Skin of body (tissue), 2 donors: ENCODE data around the gene SLC35B1. TPM values are rescaled to one million over a fixed set of nuclear protein-coding genes. Genes with fewer than 3 reads are reported as not detected.

Experiments used
- DNase-seq: peaks from one replicate; lab custom pipeline; 2025; lab: John Stamatoyannopoulos, UW
- total RNA-seq: library from RNA; depleted of rRNA; stranded (reverse); fragments of >200 nt; gene quantifications from one replicate; pipeline ENCODE4 v1.2.3, GENCODE V29; 2014

Gene SLC35B1
- total RNA-seq, 1 donor from 2014 or later: 33.5 TPM

DNA sequence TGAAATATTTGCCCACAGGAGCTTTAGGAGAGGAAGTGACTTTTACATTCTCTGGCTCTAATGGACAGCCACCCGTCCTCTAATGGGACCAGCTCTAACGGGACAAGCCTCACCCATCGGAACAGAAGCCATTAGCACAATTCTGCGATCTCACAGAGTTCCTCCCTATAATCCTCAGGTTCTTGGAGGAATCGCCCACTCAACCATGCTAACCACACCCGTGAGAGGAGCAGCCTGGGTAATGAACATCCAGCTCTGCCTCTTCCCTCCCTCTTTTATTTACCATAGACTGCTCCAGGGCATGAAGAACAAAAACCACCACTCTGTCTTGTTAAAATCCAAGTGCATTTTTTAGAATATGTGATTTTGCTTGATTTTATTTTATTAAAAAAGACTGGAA is 6.8 kb downstream of the SLC35B1 start:
- DNase-seq: no peak

DNA sequence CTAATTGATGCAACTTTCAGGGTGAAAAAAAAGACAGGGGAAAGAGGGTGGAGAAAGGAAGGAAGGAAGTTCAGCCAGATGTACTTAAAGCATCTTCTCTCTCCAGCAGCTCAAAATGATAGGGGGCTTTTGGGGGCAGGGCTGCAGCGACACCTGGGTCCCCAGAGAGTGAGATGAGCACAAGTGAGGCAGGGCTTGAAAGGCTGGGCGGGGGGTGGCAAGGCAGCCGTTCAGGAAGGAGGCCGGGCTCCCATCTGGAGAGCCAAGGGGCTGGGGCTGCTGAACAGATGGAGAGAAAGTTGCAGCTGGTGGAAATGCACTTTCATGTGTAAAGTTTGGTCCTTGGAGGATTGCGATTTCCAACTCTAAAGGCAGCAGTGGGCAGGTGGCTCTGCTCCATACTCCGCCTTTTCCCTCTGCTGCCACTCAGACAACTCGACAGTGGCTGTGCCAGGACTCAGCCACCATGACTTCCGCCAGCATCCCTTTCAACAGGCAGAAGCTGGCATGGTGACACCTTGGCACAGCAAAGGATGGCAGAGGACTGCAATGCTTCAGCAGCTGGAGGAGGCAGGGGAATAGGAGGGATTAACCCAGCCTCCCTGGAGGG is 7.7 kb downstream of the SLC35B1 start:
- DNase-seq: no peak

DNA sequence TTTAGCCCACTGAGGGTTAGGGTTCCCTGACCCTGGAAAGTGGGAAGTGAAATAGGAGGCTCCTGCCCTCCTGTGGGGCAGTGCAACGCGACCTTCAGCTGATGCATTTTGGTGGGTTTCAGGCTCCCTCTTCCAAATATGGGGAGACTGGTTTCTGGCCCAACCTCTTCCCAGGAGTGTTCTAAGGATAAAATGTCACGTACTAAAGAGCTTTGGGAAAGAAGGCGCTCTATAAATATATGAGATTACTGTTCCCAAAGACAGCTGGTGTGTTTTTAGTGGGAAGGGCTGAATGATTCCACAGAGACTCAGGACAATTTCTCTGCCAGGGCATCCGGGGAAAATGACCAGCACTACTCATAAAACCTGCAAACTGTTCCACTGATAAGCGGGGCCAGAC is 9.8 kb downstream of the SLC35B1 start:
- DNase-seq: no peak

DNA sequence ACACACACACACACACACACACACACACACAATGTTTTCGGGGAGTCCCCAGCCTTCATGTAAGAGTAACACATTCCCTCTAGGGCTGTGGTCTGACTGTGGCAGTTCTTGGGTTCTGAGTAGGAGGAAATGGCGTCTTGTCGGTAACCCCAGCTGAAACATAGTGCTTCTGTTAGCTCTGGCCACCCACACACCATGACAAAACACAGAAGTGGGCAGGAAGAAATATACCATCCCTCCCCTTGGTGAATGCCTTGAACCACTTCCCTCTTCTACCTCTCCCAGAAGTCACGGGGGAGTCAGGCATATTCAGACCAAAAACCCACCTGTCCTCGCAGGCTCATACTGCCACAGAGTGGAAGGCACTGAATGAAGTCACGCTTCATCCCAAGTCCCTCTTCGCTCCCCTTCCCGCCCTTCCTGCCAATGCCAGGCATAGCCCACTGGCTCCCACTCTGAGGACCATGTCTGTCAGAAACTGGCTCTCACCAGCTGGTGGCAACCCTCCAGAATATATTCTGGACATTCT is 11.5 kb downstream of the SLC35B1 start:
- no peak for DNase-seq

DNA sequence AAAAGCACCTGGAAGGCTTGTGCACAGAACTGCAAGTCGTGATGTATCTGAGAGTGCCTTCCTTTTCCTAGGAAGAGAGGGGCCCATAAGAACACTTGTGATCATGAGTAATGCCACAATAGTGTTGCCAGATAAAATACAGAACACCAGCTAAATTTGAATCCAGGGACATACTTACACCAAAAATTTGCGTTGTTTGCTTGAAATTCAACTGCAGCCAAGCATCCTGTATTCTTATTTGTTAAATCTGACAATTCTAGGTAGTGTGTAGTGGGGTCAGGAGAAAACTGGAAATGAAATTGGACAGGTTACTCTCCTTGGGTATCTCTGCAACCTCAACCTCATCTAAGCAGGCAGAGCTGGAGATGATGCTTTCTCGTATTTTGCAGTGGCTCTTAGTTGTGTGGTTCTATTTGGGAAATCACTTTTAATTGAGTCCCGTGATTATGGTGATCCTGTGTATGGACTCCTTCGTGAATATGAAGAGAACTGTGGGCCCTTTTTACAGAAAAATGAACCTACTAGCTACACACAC is 12.0 kb downstream of the SLC35B1 start:
- no peak for DNase-seq

DNA sequence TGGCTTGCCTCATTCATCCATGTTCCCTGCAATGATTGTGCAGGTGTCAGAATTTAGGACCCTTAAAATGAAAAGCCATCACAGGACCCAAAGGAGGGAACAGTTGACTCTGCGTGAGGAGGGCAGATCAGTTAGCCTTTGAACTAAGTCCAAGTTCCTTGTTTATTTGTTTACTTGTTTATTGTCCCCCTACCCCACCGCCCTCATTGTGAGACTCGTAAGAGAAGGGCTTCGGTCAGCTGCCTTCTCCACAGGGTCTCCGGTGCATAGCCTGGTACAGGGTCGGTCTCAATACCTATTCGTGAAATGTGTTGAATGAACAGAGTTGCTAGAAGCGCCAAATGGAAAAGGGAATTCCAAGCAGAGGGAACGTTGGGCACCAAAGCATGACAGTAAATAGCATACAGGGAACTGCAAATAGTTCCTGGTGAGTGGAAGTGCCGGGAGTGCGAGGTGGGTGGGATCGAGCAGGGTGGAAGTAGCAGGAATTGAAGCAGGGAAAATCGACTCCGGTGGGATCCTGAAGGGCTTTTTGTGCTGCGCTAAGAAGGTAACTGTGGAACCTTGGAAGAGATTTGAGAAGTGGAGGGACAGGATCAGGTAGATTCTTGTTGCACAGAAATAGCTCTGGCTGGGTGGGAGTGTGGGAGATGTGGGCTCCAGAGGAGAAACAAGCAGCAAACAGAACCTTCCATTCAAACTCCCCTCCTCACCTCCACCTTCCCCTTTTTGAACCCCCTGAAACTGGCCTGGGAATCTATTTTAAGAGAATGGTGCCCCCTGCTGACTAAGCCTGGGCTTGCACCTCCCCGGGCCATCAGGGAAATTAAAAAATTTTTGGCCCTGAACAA is 12.7 kb downstream of the SLC35B1 start:
- DNase-seq: peak; percentile 9

DNA sequence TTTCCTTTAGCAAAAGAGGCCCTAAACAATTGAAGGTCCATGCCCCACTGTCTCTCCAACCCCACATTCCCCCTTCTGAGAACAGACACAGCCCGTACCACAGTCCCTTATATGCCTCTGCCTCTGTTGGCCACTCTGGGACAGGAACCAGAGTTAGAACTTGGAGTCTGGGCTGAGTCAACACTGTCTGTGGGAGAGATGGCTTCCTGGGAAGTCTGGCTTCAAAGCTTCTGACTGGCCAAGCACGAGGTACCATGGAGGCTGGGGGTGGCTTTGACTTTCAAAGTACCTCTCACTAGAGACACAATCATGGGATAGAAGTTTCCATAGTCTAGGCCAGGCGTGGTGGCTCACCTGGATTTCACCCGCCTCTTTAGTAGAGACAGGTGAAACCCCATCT is 15.0 kb downstream of the SLC35B1 start:
- DNase-seq: no peak

DNA sequence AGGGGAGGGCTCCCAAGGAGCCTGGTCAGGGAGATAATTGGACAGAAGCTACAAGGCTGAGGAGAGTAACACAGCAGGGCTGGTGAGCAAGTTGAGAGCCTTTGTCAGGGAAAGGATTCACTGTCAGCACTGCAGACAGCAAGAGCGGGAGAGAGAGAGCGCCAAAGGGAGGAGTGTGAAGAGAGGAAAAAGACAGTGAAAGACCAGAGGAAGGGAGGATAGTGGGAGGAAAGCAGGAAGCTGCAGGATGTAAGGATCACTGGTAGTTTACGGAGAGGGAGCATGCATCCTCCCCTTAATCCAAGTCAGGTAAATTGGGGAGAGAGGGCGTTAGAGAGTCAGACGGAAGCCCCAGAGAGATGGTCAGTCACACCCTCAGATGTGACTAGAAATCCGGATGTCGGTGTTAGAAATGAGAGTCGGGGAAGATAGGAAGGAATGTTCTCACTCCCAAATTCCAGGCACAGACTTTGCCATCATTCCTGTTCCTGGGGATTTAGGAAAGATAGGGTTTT is 16.0 kb downstream of the SLC35B1 start:
- no peak for DNase-seq

DNA sequence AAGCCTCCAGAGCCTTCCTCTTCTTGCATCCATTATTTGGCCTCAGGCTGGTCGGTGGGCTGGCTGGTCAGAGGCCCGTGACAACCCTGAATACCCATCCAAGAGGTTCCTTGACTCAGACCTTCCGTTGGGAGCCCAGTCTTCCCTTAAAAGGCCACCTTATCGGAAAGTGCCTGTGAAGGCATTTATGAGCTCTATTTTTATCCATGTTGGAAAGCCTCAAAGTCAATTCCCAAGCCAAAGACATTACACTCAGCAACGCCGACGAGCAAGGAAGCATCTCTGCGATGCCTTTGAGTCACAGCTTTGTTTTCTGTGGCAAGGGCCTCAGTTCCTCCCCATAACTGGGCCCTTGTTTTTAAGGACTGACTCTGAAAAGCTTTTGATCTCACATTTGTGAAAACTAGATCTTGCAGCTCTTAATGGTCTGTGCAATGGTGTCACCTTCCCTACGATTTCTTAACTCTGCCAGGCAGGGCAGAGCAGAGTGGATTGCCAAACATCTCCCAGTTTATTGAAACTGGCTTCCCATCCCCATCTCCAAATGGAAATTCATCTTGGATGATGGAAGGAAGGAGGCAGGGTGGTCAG is 16.6 kb downstream of the SLC35B1 start:
- DNase-seq: no peak

DNA sequence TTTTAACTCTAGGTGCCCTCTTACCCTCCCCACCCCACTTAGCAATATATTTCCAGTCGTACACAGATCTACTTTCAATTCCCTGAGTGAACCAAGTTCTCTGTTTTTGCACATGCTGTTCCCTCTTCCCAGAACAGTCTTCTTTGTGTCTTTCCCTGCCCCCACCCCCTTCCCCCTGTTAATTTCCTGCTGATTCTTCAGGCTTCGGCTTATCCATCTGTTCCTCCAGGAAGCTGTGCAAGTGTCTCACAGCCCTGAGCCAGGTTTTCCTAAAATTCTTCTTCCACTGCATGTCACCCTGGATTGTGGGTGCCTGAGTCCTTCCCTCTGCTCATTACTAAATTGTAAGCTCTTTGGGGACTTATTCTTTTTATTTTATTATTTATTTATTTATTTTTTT is 17.5 kb downstream of the SLC35B1 start:
- DNase-seq: no peak

DNA sequence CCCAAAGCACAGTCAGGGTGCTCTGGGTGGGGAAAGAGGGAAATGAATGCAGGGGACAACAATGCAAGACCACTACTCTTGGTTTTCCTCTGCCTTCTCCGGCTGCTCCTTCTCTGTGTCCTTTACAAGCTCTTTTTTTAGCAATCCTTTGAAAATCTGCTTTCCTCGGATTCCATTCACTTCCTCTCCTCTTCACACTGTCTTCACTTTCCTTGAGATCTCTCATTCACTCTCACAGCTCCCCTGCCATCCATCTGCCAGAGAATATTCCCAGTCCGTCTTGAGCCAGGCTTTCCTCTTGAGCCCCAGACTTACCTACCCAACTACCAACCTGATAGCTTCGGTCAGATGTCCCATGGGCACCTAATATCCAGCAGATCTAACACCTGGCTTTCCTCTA is 18.9 kb downstream of the SLC35B1 start:
- DNase-seq: no peak

DNA sequence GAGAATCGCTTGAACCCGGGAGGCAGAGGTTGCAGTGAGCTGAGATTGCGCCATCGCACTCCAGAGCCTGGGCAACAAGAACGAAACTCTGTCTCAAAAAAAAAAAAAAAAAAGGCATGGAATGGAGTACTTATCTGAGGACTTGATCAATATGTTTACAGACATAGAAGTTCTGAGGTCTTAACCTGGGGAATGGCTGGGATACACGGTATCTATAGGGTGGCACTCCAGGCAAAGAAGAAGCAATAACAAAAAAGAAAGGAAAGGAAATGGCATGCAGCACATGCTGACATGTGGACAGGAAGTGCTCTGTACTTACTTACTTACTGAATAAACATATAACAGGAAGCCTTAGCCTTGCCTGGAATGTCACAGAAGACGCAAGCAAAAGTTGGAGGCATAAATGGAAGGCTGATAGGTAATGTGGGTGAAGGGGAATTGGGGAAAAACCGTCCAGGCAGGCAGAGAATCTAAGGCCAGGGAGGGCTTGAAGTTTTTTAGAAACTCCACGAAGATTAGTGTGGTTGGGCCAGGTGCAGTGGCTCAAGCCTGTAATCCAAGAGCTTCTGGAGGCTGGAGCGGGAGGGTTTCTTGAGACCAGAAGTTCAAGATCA is 19.8 kb downstream of the SLC35B1 start:
- peak; percentile 40 for DNase-seq

DNA sequence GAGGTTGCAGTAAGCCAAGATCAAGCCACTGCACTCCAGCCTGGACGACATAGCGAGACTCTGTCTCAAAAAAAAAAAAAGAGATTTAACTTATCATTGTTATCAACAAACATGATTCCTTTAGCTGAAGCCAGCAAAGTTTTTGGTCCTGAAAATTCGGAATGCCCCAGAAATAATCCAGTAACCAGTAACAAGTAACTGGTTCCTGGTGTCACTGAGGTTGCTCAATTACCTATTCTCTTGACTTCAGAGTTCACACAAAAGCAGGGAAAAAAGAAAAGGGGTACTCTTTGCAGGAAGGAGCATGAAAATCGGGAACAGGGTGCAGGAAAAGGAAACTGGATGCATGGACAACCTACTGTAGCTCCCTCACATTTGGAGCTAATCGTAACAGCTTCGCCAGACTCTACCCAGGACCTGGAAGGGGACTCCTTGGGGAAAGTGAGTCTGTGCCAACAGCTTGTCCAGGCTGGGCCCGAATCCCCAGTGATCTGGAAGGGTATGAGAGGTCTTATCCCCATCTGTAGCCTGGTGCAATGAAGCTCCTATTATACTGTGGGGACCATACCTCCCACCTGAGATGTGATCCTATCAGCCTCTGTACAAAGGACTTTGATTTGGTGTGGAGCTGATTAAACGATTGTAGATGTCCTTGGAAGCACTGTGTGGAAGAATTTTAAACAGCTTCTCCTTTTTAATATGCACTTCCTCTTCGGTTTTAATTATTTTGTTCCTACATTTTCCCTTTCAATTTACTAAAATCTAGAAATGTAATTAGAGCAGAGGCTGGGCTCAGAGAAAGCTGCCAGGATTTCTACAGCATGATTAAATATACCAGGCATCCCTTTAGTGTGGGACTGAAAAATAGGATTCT is 26.4 kb downstream of the SLC35B1 start:
- no peak for DNase-seq

DNA sequence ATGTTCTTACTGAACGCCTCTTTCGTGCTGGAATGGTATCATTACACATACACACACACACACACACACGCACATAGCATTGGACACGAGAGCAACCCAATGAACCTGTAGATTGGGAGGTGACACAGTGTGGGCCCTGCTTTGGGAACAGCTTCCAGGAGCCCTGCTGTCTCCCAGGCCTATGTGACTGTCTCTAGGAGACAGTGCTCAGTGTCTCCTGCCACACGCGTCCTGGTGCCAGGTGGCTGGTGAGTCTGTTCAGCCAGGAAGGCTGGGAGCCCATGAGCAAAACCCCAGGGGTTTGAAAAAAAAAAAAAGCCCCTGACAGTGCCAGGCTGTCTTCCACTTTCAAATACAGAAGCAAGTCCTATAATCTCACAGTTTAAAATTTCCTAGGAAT is 27.4 kb downstream of the SLC35B1 start:
- no peak for DNase-seq

DNA sequence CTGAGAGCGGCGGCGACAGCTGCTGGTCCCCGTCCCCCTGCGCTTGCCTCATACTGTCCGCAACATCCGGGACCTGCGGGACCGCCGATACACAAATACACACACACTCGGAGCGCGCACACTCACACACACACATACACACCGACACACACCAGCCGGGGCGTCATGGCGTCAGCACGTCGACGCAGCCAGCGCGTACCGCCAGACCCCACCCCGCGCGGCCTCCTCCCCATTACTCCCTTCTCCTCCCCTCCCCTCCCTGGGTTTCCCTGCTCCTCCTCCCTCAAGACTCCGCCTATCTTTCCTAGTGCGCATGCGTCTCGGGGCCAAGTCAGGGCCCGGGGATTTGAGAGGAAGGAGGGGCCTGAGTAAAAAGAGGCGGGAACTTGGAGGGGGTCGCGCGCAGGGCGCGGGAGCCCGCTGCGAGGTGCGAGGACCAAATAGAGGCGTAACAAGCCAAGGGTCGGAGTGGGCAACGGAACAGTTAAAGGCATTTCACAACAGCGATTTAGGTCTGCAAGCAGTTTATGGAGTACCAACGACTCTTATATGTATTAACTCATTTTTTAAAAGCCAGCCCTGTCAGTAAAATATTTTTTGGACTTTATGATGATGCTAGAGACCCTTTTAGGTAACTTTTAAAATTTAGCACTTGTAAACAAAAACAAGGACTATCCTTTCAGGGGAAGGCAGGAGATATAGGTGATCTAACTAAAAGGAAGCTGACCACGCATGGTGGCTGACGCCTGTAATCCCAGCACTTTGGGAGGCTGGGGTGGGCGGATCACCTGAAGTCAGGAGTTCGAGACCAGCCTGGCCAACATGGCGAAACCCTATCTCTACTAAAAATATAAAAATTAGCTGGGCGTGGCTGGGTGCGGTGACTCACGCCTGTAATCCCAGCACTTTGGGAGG is 29.6 kb downstream of the SLC35B1 start, which contains the start of gene SPOP:
TSS of gene SPOP (minus strand) at position 165 of the 915 bp plus-strand sequence. CDS start 55,287 bp downstream, outside the sequence.
- peak; percentile 99 for DNase-seq

DNA sequence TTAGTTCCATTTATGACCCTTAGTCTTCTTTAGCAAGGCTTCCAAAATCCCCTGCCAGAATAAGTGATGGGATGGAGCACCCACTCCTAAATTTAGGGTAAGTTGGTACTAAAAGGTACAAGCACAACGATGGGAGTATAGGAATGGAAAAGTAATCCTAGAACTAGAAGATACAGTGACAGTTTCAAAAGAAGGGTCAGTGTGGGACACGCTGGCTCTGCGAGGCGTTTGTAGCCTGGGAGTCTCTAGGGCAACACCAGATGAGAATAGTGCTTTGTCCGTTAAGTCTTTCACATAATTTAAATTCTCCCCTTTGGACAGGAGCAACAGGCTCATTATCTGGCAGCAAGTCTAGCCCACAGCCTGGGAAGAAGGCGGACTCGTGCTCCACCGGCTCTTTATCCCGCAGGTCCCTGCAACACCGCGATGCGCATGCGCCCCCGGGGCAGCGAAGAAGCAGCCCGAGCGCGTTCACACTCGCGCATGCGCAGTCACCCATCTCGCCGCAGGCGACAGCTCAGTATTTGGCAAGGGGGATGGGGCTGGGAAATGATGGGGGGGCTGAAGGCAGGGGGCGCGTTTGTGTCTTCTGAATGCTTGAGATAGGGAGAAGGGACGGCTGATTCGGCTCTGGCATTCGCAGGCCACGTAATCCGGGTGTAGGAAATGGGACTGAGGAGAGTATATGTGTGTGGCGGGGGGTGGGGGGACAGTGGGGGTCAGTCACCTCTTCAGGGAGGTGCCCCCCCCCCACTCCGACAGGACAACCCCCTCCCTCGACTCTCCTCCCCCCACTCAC is 30.4 kb downstream of the SLC35B1 start:
- DNase-seq: peak; percentile 90

DNA sequence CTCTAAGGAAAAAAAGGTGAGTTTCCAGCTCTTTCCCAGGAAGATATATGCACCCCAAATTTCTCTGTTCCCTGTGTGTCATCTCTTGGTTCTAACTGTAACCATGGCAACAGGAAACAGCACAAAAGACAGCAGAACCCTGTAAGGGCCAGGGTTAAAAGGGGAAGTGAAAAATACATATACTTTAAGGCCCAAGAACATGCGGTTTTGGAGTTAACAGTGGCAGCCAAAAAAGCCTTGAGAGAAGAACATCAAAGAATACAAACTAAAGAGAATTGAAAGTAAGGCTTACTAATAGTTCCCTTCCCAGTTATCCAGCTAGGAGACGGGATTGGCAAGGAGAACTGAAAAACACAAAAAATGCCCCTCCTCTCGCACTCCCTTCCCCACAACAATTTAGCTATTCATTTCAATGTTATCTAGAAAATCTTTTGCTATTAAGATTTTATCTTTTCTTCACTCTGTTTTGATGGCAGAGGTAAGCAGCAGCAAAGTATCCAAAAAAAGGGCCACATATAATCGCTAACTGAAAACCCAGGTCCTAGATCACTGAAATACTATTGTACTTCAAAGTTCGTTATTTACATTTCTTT is 31.4 kb downstream of the SLC35B1 start:
- DNase-seq: no peak

DNA sequence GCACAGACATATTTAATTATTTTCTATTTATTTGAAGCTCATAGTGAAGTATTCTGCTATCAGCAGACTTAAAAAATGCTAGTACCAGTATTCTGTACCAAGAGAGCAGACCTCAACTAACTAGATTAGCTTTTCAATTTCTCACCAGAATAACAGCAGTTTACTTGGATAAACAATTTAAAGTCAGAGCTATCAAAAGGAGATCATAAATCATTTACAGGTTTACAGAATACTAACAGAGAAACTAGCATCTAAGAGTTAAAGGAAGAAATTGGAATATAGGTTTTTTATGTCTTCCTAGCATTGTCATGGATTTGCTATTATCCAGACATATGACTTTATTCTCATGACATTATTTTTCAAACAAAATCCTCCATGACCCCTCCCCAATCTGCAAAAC is 33.3 kb downstream of the SLC35B1 start:
- DNase-seq: no peak
